Neuron (in vitro differentiated cells): ENCODE data around the gene SELENOH.

Experiments
- H2AFZ ChIP-seq: one replicate; pipeline ENCODE4 v1.6.1; 2013; ENCODE audit warnings: low read depth, mild to moderate bottlenecking, inconsistent platforms, low read length, moderate library complexity
- H3K27me3 ChIP-seq: one replicate; pipeline ENCODE4 v1.6.1; 2013; ENCODE audit warnings: low read length; ENCODE audit not compliant: insufficient read depth
- H3K36me3 ChIP-seq: one replicate; pipeline ENCODE4 v1.6.1; 2013; ENCODE audit warnings: low read length; ENCODE audit not compliant: insufficient read depth
- H3K4me1 ChIP-seq: one replicate; pipeline ENCODE4 v1.6.1; 2013; ENCODE audit warnings: low read length; ENCODE audit not compliant: insufficient read depth
- H3K4me3 ChIP-seq: 2 replicates; pipeline ENCODE4 v1.5.1; 2013; ENCODE audit warnings: mild to moderate bottlenecking, low read length, moderate library complexity
- H3K9me3 ChIP-seq: one replicate; pipeline ENCODE4 v1.6.1; 2013; ENCODE audit warnings: low read length

Gene SELENOH

DNA sequence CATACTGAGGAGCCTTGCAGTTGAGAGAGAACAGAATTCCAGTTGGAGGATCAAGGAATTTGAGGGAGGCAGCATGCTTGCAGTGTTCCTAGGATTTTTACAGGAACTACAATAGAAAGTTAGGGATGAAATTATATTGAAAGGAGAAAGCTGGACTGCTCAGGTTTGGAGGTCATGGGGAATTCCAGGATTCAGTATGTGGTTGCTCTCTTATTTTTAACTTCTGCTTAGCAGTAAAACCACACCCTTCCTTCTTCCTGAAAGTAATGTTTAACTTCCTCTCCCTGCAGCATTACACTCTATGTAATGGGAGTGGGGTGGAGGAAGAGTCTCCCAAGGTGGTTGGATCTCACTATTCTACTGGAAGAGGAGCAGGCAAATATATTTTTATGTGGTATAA is 51.6 kb downstream of the SELENOH start:
- peaks cover 11% of the 10 kb centered on the region for H3K4me1 ChIP-seq
- no peaks in the 10 kb centered on the region for H3K27me3 ChIP-seq
- H3K4me3 ChIP-seq: no peak overlapping the region
- no peak overlapping the region for H2AFZ ChIP-seq
- no peaks in the 10 kb centered on the region for H3K9me3 ChIP-seq
- H3K36me3 ChIP-seq: peaks cover 58% of the 10 kb centered on the region
